Stimulated activated CD8-positive, alpha-beta memory T cell treated with anti-CD3 and anti-CD28 coated beads, Interleukin-12 subunit alpha, Interleukin-12 subunit beta, amount 100 ng/mL, for 1 hour (primary cell): ENCODE data around the gene NOX5.

Source experiments
- DNase-seq: peaks from one replicate; pipeline ENCODE4 v3.0.0-alpha.2; 2020; ENCODE audit warnings: low read depth

Gene NOX5

DNA sequence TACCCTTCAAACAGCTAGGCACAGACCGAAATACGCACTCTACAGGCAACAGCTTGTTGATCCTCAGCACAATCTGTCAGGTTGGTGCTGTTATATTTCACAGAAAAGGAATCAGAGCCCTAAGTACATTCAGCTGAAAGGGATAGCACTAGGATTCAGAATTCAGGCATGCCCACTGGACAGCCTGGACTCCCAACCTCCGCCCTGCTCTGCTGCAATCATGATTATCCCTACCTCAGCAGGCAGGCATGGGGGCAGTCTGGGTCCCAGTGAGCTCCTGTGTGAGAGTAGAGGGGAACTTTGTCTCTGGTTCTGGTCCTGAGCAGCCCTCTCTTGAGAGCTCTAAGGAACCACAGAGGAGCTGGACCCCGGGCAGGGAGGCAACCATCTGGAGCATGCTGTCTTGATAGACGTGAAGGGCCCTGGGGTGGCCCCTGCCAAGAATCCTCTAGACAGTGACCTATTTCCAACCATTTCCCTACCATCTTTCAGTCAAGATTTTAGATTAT lies 23.4 kb upstream of the NOX5 start:
- DNase-seq, result no peak

DNA sequence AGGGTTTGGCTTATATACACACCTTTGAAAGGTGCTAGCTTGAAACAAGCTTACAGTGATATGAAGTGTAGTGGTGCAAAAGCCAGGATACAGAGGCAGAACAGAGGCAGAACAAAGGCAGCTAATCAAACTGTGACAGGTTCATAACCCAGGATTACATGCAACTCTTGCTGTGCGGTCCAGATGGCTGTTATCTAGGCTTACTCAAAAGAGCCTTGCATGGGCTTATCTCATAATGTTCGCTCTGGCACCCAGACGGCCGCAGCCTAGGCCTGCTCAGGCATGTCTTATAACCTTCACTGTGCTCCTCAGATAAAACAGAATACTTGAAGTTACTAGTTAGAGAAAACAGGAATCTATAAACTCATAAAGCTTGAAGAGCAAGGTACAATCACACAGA lies 22.8 kb upstream of the NOX5 start:
- DNase-seq, result no peak

DNA sequence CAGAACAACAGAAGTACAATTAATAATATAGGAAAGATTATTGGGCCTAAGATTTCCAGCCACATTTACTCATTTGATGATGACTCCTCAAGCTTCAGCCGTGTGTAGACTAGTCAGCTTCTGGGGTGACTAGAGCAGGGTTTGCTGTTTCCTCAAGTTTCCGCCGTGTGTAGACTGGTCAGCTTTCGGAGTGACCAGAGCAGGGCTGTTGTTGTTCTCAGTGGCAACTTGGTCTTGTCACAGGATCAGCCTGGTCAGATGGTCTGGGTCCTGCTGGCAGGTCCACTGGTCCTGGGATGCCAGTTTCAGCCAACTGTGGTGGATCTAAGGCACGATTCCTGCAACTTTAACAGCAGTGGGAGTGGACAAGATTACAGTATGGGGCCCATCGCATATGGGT lies 21.8 kb upstream of the NOX5 start:
- no peak for DNase-seq

DNA sequence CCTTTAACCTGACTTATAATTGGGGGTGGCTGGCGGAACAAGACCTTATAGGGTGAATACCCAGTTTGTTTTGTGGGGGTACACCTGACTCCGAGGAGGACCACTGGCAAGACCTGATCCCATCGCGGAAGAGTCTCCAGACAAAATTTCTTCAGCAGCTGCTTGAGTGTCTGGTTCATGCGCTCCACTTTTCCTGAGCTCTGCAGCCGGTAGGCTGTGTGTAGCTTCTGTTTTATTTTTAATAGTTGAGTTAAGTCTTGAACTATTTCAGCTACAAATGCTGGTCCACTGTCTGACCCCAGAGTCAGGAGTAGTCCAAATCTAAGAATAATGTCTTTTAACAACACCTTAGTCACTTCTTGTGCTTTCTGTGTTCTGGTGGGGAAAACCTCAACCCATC lies 21.2 kb upstream of the NOX5 start:
- DNase-seq, result no peak

DNA sequence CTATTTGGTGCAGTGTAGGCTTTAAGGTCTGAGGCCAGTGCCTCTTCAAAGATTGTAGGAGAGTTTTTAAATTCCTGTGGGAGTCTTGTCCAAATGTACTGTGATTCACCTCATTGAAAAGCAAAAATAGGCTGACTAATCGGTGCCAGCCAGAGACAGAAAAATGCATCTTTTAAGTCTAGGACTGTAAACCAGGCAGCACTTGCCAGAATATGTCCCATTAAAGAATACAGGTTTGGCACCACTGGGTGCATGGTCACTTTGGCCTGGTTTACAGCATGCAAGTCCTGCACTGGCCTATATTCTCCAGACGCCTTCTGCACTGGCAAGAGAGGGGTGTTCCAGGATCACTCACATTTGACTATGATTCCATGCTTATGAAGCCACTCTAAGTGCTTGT lies 20.3 kb upstream of the NOX5 start:
- DNase-seq, result no peak

DNA sequence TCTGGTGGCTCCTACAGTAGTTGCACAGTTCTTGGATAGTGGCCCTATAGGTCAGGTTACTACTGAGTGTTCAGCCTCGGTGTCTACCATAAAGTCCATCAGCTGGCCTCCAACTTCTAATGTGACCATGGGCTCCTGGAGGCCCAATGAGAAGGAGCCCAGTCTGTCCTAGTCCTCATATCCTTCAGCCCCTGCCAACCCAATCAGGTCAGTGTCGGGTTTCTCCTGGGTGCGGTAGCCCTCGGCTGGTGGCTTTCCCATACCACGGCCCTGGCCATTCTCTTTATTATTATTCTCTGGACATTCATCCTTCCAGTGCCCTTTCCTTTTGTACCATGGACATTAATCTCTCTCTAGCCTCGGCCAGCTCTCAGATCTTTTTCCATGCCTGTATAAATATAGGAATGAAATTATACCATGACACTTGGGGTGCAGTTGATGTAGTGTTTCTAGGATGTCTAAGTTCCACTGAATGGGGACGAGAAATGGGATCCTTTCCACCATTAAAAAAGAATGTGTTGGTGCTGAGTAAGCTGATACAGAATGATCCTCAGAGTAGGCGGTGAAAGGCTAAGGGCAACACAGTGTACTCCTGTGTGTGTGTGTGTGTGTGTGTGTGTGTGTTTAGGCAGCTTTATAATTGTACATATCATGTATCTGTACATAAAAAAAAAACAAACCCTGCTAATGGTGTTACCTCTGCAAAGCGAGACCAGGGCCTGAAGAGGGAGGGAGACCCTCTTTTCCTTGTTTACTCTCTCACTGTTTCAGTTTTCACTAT lies 19.3 kb upstream of the NOX5 start:
- no peak for DNase-seq

DNA sequence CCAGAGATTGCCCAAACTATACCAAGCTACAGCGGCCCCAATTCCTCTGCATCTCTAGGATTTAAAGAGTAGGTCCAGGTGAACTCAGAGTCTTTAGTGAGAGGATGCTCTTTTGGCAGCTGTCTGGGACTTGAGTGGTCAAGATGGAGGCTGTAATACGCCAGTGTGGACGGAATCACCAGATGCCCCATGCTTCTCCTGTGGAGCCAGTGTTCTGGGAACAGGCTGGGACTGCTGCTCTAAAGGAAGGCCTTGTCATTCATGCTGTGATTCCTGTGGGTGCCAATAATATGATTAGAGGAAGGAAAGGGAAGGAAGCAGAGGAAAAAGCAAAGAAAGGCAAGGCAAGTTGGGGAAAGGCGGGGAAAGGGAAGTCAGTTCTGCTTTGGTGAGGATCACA lies 17.4 kb upstream of the NOX5 start:
- no peak for DNase-seq

DNA sequence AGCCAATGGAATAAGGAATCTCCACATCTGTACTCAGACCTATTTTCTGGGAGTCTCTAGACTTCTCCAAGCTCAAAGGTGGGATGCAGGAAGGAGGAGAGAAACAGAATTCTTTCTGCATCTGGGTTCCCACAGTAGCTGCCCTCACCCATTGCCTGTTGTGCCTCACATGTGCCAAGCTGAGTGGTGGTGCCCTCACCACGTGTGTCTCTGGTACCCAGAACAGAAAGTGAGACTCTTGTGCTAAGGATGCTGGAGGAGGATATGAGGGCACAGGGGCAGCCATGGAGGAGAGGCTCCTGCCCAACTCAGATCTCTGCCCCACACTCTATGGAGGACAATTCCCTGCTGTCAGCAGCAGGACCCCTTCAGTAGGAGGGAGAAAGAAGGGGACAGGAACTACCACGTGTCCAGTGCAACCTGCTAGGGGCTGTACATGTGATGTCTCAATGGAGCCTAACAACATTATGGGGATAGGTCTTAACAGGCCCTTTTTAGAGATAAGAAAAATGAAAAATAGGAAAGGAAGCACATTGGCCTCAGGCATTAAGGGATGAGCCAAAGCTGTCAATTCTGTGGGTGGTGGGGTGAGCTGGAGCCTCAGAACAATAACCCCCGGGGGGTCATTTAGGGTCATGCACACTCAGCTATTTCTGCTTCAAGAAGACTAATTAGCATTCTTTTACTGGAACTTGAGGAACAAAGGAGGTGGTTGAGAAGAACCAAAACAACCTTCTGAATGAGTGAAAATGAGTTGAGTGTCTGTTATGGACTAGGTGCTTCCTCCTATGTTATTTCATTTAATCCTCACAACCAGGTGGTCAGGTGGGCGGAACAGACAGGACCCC lies 16.3 kb upstream of the NOX5 start:
- DNase-seq, result no peak

DNA sequence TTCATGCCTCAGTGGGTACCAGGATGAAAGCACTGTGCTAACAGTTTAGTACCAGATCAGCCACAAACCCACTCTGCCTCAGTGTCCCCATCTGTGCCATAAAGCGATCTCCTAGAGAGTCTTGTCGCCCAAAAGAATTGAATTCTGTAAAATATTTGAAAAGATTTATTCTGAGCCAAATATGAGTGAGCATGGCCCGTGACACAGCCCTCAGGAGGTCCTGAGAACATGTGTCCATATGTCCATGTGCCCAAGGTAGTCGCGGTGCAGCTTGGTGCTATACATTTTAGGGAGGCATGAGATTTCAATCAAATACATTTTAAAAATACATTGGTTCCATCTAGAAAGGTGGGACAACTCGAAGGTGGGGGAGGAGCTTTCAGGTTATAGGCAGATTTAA lies 15.4 kb upstream of the NOX5 start:
- no peak for DNase-seq

DNA sequence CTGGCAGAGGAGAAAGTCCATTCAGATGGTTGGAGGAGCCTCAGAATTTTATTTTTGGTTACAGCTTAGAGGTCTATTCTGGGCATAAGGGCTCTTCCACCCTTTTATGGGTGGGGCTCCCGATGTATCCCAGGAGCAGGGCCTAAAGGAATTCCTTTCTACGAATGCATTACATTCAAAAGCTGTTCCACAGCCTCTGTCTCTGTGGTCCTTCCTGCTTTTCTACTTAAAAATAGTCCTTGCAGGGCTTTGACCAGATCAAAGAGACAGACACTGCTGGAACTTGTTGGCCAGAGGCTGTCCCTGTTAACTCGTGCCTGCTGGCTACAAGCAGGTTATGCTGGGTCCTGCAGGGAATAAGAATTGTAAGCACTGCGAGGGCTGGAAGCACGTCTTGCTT lies 14.4 kb upstream of the NOX5 start:
- no peak for DNase-seq

DNA sequence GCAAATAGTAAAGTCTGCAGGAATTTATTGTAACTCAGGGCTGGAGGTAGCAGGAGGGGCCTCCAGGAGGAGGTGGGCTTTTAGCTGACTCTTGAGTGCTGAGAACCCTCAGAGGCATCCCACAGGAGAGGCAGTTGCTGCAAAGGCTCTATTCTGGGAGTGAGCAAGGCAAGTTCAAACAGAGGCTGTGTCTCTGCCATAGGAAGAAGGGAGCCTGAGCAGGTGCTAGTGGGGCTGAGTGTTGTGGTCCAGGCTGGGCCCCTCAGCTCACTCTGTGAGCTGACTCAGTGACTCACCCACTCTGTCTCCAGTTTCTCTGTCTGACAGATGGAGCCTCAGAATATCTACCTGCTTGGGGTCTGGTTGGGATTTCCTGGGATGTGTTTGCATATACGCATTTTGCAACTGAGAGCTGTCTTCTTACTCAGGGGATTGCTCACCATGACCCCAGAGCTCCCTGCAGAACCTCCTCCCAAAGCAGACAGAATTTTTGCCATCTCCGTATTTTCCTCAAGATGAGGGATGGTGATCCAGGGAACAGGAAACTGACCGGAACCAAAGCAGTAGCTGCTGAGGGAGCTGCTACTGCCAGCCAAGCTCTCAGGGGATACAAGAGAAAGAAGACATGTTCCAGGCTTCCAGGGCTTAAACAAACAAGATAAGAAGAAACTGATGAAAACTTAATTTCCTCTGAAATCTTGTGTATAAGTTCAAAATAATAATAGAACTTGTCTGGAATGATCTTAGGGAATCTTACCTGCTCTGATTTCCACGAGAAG lies 13.6 kb upstream of the NOX5 start:
- no peak for DNase-seq

DNA sequence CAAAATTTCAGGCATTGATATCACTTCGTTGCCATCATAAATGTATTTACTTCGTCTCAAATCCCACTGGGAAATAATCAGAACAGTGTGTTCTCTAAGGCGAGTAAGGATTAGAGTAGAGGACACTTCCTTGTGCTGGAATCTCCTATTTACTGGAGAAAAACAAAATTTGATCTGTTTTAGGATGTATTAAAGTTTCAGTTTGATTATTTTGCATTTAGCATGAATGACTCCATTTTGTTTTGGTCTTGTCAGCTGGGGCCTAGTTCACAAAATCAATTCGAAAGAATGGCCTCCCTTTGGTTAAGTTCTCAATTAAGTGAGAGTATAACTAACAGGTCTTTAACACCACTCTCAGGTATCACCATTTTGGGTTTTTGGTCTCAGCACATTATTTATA lies 11.7 kb upstream of the NOX5 start:
- DNase-seq, result no peak

DNA sequence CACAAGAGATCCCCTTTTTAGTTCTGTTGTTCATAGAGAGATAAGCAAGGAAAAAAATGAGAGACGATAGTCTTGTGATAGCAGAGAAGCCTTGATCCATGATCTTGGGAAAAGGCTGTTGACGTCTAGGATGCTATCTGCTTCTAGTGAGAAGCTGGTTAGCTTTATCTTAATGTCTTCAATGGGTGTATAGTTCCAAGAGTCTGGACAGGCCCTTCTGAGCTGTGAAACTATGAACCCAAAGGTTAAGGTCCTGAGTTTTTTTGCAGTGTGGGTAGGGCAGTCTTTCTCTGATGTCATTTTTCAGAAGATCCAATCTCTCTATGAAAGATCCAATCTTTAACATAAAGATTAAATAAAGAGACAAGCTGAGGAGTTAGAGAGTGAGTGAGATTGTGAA lies 10.5 kb upstream of the NOX5 start:
- DNase-seq, result no peak

DNA sequence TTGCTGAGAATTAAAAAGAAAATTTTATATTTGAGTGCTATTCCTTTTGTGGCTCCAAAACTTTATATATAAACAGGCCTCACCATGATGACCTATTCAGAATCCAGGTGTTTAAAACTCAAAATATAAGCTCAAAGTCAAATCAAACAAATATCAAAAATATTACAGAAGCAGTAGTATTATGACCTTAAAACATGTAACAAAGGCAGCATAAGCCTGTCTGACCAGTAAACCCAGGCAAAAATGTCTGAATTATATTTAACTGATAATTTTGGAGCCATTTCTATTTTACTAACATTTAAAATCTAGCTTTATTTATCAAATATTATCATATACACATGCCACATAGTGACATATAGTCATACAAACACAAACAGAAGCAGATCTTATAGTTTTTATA lies 6.4 kb upstream of the NOX5 start:
- no peak for DNase-seq

DNA sequence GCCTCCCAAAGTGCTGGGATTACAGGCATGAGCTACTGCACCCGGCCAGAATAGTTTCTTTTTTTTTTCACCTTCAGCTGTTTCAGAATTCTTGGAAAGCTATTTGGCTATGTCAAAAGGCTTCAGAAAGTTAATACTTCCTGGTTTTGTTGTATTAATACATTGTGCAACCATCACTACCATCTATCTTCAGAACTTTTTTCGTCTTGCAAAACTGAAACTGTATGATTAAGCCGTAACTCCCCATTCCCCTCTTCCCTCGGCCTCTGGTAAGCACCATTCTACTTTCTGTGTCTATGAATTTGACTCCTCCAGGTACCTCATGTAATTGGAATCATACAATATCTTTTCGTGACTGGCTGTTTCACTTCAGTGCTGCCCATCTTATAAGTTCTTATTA lies 5.2 kb upstream of the NOX5 start:
- no peak for DNase-seq

DNA sequence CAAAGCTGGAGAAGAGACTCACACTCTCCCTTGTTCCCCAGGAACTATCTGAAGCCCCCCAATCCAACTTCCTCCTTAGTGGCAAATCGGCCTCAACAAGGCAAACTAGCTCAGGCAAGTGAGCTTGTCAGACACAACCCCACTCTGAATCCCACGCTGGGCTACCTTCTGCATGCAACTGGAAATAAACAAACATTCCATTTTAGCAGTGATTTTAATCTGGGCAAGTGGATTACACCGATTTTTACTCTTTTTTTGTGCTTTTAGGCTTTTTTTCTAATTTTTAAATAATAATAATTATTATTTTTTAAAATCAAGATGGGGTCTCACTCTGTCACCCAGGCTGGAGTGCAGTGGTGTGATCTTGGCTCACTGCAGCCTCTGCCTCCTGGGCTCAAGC lies 2.9 kb upstream of the NOX5 start:
- no peak for DNase-seq

DNA sequence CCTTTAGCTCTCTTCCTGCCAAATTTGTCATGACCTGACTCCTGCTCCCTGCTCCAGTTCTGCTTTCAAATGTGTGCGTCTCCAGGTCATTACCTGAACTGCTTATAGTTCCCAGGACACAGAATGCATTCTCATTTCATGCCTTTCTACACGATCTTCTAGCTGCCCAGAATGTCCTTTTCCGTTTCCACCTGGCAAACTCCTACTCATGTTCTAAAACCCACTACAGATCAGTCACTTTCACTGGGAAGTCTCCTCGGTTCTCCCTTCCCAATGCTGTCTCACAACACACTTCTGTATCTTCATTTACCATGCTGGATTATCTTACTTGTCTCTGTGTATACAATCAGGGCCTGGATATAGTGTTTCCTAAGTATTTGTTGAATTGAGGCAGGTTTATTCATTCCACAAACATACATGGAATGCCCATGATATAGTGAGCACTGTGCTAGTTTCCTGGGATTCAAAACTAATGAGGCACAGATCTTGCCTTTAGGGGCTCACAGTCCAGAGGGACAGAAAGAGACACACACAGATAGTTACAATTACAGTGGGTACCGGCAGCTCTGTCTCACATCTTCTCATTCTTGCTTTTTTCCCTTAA lies 1.6 kb upstream of the NOX5 start:
- no peak for DNase-seq

DNA sequence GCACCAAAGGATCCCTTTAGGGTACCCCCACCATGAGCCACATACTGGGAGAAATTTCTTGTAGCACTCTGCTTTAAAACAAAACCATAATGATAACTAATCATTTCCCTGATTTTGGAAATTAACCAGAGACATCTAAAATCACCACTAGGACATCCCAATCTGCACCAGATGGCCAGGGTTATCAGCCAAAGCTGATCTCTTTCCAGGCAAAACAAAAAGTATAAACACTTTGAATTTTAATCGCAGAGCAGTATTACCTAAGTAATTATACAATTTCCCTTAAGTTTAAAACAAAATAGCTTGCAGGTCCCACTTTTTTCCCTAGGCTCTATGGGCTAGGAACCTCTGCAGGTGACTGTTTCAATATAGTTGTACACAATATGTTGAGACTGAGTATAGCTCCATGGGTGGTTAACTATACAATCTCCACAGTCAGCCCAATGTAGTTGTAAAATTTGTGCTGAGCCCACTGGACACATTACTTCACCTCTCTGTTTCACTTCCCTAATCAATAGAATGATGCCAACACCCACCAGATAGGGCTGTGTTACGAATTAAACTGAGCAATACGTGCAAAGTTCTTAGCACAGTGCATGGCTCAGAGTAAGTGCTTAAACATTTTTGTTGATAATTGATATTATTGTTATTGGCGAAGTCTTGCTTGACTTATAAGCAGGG lies 629 bp upstream of the NOX5 start:
- no peak for DNase-seq

DNA sequence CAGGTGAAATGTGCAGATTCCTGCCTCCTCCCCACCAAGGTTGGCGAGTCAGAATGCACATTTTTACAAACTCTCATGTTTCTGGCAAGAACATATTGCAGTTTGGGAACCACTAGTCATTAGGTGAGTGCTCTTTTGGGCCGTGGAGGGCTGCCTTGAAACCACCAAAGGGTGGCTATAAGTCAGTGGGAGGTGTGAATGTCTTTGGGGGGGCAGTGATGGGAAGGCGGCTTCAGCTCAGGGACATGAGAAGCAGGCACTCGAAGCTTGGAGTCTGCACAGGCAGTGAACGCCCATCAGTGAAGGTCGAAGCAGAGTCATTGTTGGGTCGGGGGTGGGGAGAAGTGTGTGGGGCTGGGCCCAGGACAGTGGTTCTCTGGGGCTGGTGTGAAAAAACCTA lies 1.1 kb downstream of the NOX5 start:
- DNase-seq, result no peak

DNA sequence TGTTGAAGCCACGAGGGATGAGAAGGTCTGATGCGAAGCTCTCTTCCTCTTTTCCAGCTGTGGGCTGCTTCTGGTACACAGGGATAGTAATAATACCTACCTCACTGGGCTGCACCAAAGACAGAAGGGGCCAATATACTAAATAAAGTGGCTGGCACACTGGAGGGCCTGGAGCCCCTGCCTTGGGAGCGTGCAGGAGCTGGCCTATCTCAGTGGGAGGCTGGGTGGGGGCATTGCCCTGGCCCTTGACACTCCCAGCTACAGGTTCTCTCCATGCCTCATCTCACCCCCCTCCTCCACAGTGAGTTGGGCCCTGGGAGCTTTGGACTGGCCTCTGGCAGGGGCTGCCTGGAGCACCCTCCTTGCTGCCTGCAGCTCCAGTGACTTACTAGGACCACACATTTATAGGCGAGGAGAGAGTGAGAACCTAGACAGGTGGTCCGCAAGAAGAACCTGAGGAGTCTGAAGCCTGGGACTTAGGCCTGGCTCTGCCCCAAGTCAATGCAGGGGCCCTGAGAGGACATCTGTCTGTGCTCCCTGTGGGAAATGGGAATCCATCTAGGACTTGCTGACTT lies 1.6 kb downstream of the NOX5 start:
- DNase-seq, result no peak

DNA sequence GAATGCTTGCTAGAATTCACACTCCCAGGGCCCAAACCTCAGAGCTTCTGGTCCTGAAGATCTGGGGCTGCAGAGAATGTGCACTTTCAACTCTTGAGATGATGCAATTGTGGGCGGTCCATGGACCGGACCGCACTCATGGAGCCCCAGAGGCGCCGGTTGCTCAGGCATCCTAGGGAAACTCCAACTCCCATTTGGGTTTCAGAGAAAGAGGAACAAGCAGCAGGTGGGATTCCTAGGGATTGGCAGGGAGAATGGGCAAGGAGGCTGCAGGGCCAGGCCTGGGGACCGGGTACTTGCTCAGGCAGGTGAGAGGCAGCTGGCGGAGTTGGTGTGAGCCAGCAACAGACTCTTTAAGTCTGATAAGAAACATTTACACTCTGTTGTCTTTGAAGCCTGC lies 3.5 kb downstream of the NOX5 start:
- DNase-seq, result no peak
